SK-N-SH (cell line): ENCODE measurements around the gene NOTCH2. TPM values are rescaled to one million over a fixed set of nuclear protein-coding genes. Genes with fewer than 3 reads are reported as not detected.

Experiments used
- CTCF ChIA-PET: fragments of 300-600, 350-600 bp; formaldehyde crosslinking; extraction: SDS; loops from one replicate; lab custom pipeline; 2021; lab: Yijun Ruan, JAX
- POLR2A ChIA-PET: fragments of 350-600 bp; sonication (Branson Sonifier 250); formaldehyde crosslinking; extraction: SDS; loops from one replicate; lab custom pipeline; 2020; ENCODE audit warnings: antibody characterized with exemption, inconsistent platforms; lab: Yijun Ruan, JAX
- DNase-seq: peaks from one replicate; pipeline ENCODE4 v3.0.0; 2012
- H2AFZ ChIP-seq: fragments of 200-600 bp; sonication (generic); 2 replicates; pipeline ENCODE4 v1.8.1; 2016; ENCODE audit warnings: antibody characterized with exemption, mild to moderate bottlenecking, low read depth
- H3F3A ChIP-seq: fragments of 200-600 bp; sonication (generic); replicated peaks from 2 replicates; pipeline ENCODE3; 2016; ENCODE audit warnings: antibody characterized with exemption, mild to moderate bottlenecking; ENCODE audit not compliant: insufficient read depth
- H3K27ac ChIP-seq, 2 experiments: fragments of 200-500 bp in 1 of 2; fragments of 200-600 bp in 1 of 2; sonication (Bioruptor generic) in 1 of 2; sonication (generic), shearing (Covaris generic) in 1 of 2; 2 replicates each; pipeline versions ENCODE4 v1.5.1 to v1.6.1; 2014 to 2016; ENCODE audit warnings: low read depth in 2 of 2, inconsistent platforms in 1 of 2, low read length in 1 of 2, mild to moderate bottlenecking in 1 of 2, mixed read lengths in 1 of 2
- H3K27me3 ChIP-seq: fragments of 200-600 bp; sonication (generic), shearing (Covaris generic); 2 replicates; pipeline ENCODE4 v1.6.1; 2016; ENCODE audit warnings: mixed run types; ENCODE audit not compliant: insufficient read depth
- H3K36me3 ChIP-seq, 2 experiments: fragments of 200-500 bp in 1 of 2; fragments of 200-600 bp in 1 of 2; sonication (Bioruptor generic) in 1 of 2; sonication (generic) in 1 of 2; replicated peaks in 1 of 2; 2 replicates each; pipeline versions ENCODE3 to v1.5.1; 2014 to 2016; ENCODE audit warnings: low read length in 1 of 2, mild to moderate bottlenecking in 1 of 2; ENCODE audit not compliant: insufficient read depth in 2 of 2, control insufficient read depth in 1 of 2
- H3K4me1 ChIP-seq, 2 experiments: fragments of 200-500 bp in 1 of 2; fragments of 200-600 bp in 1 of 2; sonication (Bioruptor generic) in 1 of 2; sonication (generic), shearing (Covaris generic) in 1 of 2; 2 replicates each; pipeline versions ENCODE4 v1.5.1 to v1.6.1; 2014 to 2016; ENCODE audit warnings: low read depth in 1 of 2, low read length in 1 of 2, mixed run types in 1 of 2; ENCODE audit not compliant: insufficient read depth in 2 of 2, control insufficient read depth in 1 of 2
- H3K4me2 ChIP-seq: fragments of 200-600 bp; sonication (generic), shearing (Covaris generic); 2 replicates; pipeline ENCODE4 v1.6.1; 2017; ENCODE audit warnings: mixed run types
- H3K4me3 ChIP-seq, 2 experiments: fragments of 200-500 bp in 1 of 2; fragments of 200-600 bp in 1 of 2; sonication (Bioruptor generic) in 1 of 2; sonication (generic), shearing (Covaris generic) in 1 of 2; 2 replicates each; pipeline versions ENCODE4 v1.5.1 to v1.8.1; 2014 to 2016; ENCODE audit warnings: low read depth in 2 of 2, inconsistent platforms in 1 of 2, low read length in 1 of 2, mild to moderate bottlenecking in 1 of 2, mixed read lengths in 1 of 2, moderate library complexity in 1 of 2
- H3K79me2 ChIP-seq: fragments of 200-600 bp; sonication (generic); 2 replicates; pipeline ENCODE4 v1.8.1; 2017; ENCODE audit warnings: mild to moderate bottlenecking; ENCODE audit not compliant: insufficient read depth
- H3K9ac ChIP-seq: fragments of 200-600 bp; sonication (generic); 2 replicates; pipeline ENCODE4 v1.6.1; 2017; ENCODE audit warnings: mixed run types
- H3K9me2 ChIP-seq: fragments of 200-600 bp; sonication (generic); 2 replicates; pipeline ENCODE4 v1.6.1; 2017; ENCODE audit warnings: mixed run types
- H3K9me3 ChIP-seq: fragments of 200-600 bp; sonication (generic); 2 replicates; pipeline ENCODE4 v1.6.1; 2017; ENCODE audit warnings: mixed run types, mild to moderate bottlenecking, moderate library complexity
- H4K20me1 ChIP-seq: fragments of 200-600 bp; sonication (generic); 2 replicates; pipeline ENCODE4 v1.6.1; 2017; ENCODE audit warnings: mild to moderate bottlenecking, mixed run types; ENCODE audit not compliant: insufficient read depth
- CHD2 ChIP-seq: fragments of 150-350 bp; IDR thresholded peaks from 2 replicates; pipeline ENCODE4 v1.6.1; 2018; ENCODE audit warnings: low read length; ENCODE audit not compliant: partially characterized antibody
- EP300 ChIP-seq, 2 experiments: IDR thresholded peaks; 2 replicates each; pipeline versions ENCODE4 v1.4.0 to v1.6.1; 2012; ENCODE audit warnings: borderline replicate concordance in 1 of 2, low read depth in 1 of 2, low read length in 1 of 2
- EZH2phosphoT487 ChIP-seq: fragments of 200-600 bp; sonication (generic); IDR thresholded peaks from 2 replicates; pipeline ENCODE4 v1.6.1; 2017; ENCODE audit warnings: low read depth, mixed run types, mild to moderate bottlenecking, antibody characterized with exemption, moderate library complexity, borderline replicate concordance
- FOSL2 ChIP-seq: IDR thresholded peaks from 2 replicates; pipeline ENCODE4 v1.4.0; 2012; ENCODE audit warnings: low read depth, mild to moderate bottlenecking, moderate library complexity, borderline replicate concordance
- GABPA ChIP-seq: IDR thresholded peaks from 2 replicates; pipeline ENCODE4 v1.4.0; 2012; ENCODE audit warnings: low read depth, mild to moderate bottlenecking
- MXI1 ChIP-seq: IDR thresholded peaks from 2 replicates; pipeline ENCODE4 v1.6.1; 2012; ENCODE audit warnings: mild to moderate bottlenecking, low read depth, low read length, improper control_type of control experiment
- RCOR1 ChIP-seq: fragments of 150-350 bp; IDR thresholded peaks from 2 replicates; pipeline ENCODE4 v1.6.1; 2017; ENCODE audit warnings: antibody characterized with exemption, low read length
- RFX5 ChIP-seq: IDR thresholded peaks from 2 replicates; pipeline ENCODE4 v1.6.1; 2012; ENCODE audit warnings: mild to moderate bottlenecking, improper control_type of control experiment, low read length
- WGBS: methylation state at CpG from one replicate; pipeline ENCODE4 v1.1.6; 2017; ENCODE audit warnings: low lambda C conversion rate; 5-methylcytosine and 5-hydroxymethylcytosine counted together
- polyA plus RNA-seq, 3 experiments: library from polyadenylated mRNA; depleted of rRNA; stranded (reverse); fragments of >200 nt; gene quantifications; 2 replicates each; pipeline ENCODE4 v1.2.3, GENCODE V29; 2012
- TF ChIP-seq, protein P1 (sequence below): IDR thresholded peaks from 2 replicates; pipeline ENCODE4; 2012
- TF ChIP-seq, protein P2 (sequence below): IDR thresholded peaks from 2 replicates; pipeline ENCODE4 v1.4.0; 2012; ENCODE audit warnings: low read depth, borderline replicate concordance
- TF ChIP-seq, protein P3 (sequence below): IDR thresholded peaks from 2 replicates; pipeline ENCODE4 v1.6.1; 2012; ENCODE audit warnings: mild to moderate bottlenecking, low read depth, low read length, moderate library complexity

NOTCH2 gene
- polyA plus RNA-seq, 1 of the 3 experiments (the other 2 are of a cell fraction) = 23.0 TPM

DNA sequence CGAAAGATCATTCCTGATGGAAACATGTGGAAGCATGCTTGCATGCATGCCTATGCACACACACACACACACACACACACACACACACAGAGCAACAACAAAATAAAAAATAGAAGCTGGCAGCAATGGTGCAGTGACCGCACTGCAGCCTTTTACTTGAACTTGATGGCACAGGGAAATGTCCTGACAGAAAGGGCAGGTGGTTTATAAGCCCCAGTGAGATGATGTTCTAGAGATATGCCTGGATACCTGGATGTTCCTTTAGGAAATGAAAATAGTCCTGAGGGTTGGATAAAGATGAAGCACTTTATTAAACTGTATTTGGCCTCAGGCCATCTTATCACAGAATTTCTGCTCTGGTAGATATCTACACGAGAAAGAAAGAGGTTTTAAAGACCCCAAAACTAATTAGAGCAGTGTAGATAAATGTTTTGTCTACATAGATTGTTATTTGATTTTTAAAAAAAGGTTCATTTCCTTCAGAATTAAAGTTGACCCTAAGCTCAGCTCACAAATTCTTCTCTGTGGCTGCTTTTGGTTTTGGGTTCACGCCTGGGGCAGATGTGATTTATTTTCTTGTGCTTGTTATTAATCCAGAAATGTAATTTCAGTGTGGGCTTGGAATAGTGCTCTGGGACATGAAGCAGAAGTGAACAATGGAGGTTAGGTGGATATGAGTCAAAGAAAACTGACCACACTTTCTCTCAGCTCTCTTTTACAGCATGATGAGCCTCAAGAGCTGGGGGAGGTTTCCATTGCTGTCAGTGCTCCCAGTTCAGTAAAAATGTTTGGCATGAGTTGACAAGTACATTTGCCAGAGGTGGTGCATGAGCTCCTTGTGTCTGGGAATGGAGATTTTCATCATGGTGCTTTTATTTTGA is 196.1 kb downstream of the NOTCH2 start (continued):
- TF ChIP-seq, protein P1, sequence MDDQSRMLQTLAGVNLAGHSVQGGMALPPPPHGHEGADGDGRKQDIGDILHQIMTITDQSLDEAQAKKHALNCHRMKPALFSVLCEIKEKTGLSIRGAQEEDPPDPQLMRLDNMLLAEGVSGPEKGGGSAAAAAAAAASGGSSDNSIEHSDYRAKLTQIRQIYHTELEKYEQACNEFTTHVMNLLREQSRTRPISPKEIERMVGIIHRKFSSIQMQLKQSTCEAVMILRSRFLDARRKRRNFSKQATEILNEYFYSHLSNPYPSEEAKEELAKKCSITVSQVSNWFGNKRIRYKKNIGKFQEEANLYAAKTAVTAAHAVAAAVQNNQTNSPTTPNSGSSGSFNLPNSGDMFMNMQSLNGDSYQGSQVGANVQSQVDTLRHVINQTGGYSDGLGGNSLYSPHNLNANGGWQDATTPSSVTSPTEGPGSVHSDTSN = peak; percentile 55
- TF ChIP-seq EP300 (IDR thresholded peaks at IDR 0.05; ENCODE audit: borderline replicate concordance in 1 of 2, low read depth in 1 of 2, low read length in 1 of 2) (peak in 1 of 2 experiments; percentile 24; a peak in 1 of 4 replicates), FOSL2 (no peak)
- TF ChIP-seq, protein P2, sequence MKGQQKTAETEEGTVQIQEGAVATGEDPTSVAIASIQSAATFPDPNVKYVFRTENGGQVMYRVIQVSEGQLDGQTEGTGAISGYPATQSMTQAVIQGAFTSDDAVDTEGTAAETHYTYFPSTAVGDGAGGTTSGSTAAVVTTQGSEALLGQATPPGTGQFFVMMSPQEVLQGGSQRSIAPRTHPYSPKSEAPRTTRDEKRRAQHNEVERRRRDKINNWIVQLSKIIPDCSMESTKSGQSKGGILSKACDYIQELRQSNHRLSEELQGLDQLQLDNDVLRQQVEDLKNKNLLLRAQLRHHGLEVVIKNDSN = no peak

DNA sequence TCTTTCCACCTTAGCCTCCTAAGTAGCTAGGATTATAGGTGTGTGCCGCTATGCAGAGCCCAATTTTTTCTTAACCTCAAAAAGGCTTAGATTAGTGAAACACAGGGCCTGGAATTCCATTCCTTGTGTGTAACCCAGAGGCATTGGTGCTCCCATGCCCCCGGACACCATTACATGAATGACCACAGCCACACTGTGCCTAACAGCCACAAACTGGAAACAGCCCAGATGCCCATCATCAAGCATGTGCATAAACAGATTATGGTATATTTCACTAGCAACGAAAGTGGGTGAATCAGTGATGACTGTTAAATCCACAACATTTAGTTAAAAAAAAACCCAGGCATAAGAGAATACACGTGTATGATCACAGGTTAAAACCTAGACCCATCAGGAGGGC is 197.6 kb downstream of the NOTCH2 start:
- peaks cover 10 to 27% of the 10 kb centered on the region in 2 experiments; a peak in 2 of 4 replicates for H3K4me1 ChIP-seq
- H3K36me3 ChIP-seq = no peaks in the 10 kb centered on the region
- H3K4me3 ChIP-seq = no peak overlapping the region
- DNase-seq = no peak
- CTCF ChIA-PET = interaction anchor here (1.0 to 1.9 kb wide), 4 partner anchors 26 to 77 kb away, joined by 3 to 9 read pairs (median 4); no protein-coding TSS in a partner anchor
- H3F3A ChIP-seq = peaks cover 7% of the 10 kb centered on the region
- no peaks in the 10 kb centered on the region for H3K27me3 ChIP-seq
- H3K9me2 ChIP-seq = no peaks in the 10 kb centered on the region
- no peak overlapping the region for H3K27ac ChIP-seq
- no peaks in the 10 kb centered on the region for H3K79me2 ChIP-seq
- WGBS = 70% methylated on average over 4 of the region's 4 CpGs
- TF ChIP-seq RCOR1 (no peak), MXI1 (no peak), GABPA (no peak), RFX5 (no peak), EZH2phosphoT487 (no peak), CHD2 (no peak)
- TF ChIP-seq, protein P3, sequence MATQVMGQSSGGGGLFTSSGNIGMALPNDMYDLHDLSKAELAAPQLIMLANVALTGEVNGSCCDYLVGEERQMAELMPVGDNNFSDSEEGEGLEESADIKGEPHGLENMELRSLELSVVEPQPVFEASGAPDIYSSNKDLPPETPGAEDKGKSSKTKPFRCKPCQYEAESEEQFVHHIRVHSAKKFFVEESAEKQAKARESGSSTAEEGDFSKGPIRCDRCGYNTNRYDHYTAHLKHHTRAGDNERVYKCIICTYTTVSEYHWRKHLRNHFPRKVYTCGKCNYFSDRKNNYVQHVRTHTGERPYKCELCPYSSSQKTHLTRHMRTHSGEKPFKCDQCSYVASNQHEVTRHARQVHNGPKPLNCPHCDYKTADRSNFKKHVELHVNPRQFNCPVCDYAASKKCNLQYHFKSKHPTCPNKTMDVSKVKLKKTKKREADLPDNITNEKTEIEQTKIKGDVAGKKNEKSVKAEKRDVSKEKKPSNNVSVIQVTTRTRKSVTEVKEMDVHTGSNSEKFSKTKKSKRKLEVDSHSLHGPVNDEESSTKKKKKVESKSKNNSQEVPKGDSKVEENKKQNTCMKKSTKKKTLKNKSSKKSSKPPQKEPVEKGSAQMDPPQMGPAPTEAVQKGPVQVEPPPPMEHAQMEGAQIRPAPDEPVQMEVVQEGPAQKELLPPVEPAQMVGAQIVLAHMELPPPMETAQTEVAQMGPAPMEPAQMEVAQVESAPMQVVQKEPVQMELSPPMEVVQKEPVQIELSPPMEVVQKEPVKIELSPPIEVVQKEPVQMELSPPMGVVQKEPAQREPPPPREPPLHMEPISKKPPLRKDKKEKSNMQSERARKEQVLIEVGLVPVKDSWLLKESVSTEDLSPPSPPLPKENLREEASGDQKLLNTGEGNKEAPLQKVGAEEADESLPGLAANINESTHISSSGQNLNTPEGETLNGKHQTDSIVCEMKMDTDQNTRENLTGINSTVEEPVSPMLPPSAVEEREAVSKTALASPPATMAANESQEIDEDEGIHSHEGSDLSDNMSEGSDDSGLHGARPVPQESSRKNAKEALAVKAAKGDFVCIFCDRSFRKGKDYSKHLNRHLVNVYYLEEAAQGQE = no peak
- H3K9ac ChIP-seq = no peak overlapping the region
- POLR2A ChIA-PET = no interaction called here
- H3K4me2 ChIP-seq = no peak overlapping the region
- no peak overlapping the region for H2AFZ ChIP-seq
- H3K9me3 ChIP-seq = no peaks in the 10 kb centered on the region
- H4K20me1 ChIP-seq = no peaks in the 10 kb centered on the region
